CD4-positive, CD25-positive, alpha-beta regulatory T cell (primary cell): Measurements from ENCODE around the gene NHSL2. TPM values are rescaled to one million over a fixed set of nuclear protein-coding genes. Genes with fewer than 3 reads are reported as not detected.

Source experiments
- ATAC-seq, 2 donors: fragments of 150-1000 bp; cut with Tn5 transposase; one replicate each; pipeline ENCODE4 v1.10.0; 2021; ENCODE audit warnings: low read depth in 2 of 2, moderate number of reproducible peaks in 2 of 2, moderate library complexity in 1 of 2
- DNase-seq, 3 donors: peaks; one replicate each; pipeline versions ENCODE4 v3.0.0 to v3.0.0-alpha.2; 2012 to 2022; ENCODE audit warnings: mixed read lengths in 1 of 3
- H3K27ac ChIP-seq: one replicate; pipeline ENCODE4 v1.7.0; 2013; ENCODE audit warnings: mild to moderate bottlenecking, low read length; ENCODE audit not compliant: insufficient read depth, poor library complexity, severe bottlenecking
- H3K27me3 ChIP-seq: one replicate; pipeline ENCODE4 v1.7.0; 2013; ENCODE audit warnings: low read length; ENCODE audit not compliant: control insufficient read depth, insufficient read depth
- H3K36me3 ChIP-seq: one replicate; pipeline ENCODE4 v1.7.0; 2013; ENCODE audit warnings: mild to moderate bottlenecking, low read length, moderate library complexity; ENCODE audit not compliant: control insufficient read depth, insufficient read depth
- H3K4me1 ChIP-seq: 2 replicates; pipeline ENCODE4 v1.7.0; 2013; ENCODE audit warnings: mild to moderate bottlenecking, low read length; ENCODE audit not compliant: insufficient read depth, control insufficient read depth, poor library complexity, severe bottlenecking
- H3K4me3 ChIP-seq: one replicate; pipeline ENCODE4 v1.7.0; 2013; ENCODE audit warnings: low read depth, mild to moderate bottlenecking, low read length, moderate library complexity
- H3K9me3 ChIP-seq, 2 experiments: 1 replicate in 1 of 2; 2 replicates in 1 of 2; pipeline ENCODE4 v1.7.0; 2013; ENCODE audit warnings: low read length in 2 of 2, mild to moderate bottlenecking in 1 of 2, moderate library complexity in 1 of 2; ENCODE audit not compliant: control insufficient read depth in 2 of 2
- H3K27ac Mint-ChIP-seq, 3 donors: one replicate each; pipeline ENCODE4 v1.8.0; 2020 to 2022; ENCODE audit warnings: mild to moderate bottlenecking in 3 of 3, mixed read lengths in 3 of 3, moderate library complexity in 2 of 3
- H3K27me3 Mint-ChIP-seq: one replicate; pipeline ENCODE4 v1.8.0; 2022; ENCODE audit warnings: mild to moderate bottlenecking, mixed read lengths
- H3K36me3 Mint-ChIP-seq: one replicate; pipeline ENCODE4 v1.8.0; 2020; ENCODE audit warnings: mixed read lengths
- H3K4me1 Mint-ChIP-seq, 4 donors: one replicate each; pipeline ENCODE4 v1.8.0; 2020 to 2022; ENCODE audit warnings: mixed read lengths in 4 of 4, mild to moderate bottlenecking in 1 of 4
- H3K4me3 Mint-ChIP-seq, 4 donors: one replicate each; pipeline ENCODE4 v1.8.0; 2020 to 2022; ENCODE audit warnings: mild to moderate bottlenecking in 4 of 4, mixed read lengths in 4 of 4, moderate library complexity in 3 of 4
- H3K9me3 Mint-ChIP-seq, 7 donors: one replicate each; pipeline ENCODE4 v1.8.0; 2020 to 2022; ENCODE audit warnings: mixed read lengths in 7 of 7, mild to moderate bottlenecking in 3 of 7, moderate library complexity in 2 of 7
- polyA plus RNA-seq, 4 donors: library from polyadenylated mRNA; unstranded; fragments of 300-500 nt; fragmentation: Illumina TruSeq; gene quantifications; one replicate each; pipeline ENCODE4 v1.2.3, GENCODE V29; 2021
- total RNA-seq: library from RNA; stranded (reverse); gene quantifications from one replicate; pipeline ENCODE4 v1.2.3, GENCODE V29; 2022

The NHSL2 gene
- total and polyA plus RNA-seq, 5 donors from 2014 or later, result 1.5 to 6.7 (median 2.2) TPM

GRCh38 chrX:72048510-72049455, 138.1 kb downstream of the NHSL2 start:
- H3K4me3 ChIP-seq, result no peak overlapping the region
- ATAC-seq (no peak), DNase-seq (no peak)
- Mint-ChIP-seq H3K4me1 (peaks cover 0 to 23% (median 10%) of the 10 kb centered on the region in 4 donors), H3K4me3 (no peak overlapping the region), H3K27me3 (no peaks in the 10 kb centered on the region), H3K9me3 (peaks cover 0 to 4% (median 0%) of the 10 kb centered on the region in 7 donors), H3K36me3 (no peaks in the 10 kb centered on the region), H3K27ac (no peak overlapping the region)
- peaks cover 14% of the 10 kb centered on the region for H3K4me1 ChIP-seq
- H3K27ac ChIP-seq, result no peak overlapping the region
- H3K27me3 ChIP-seq, result no peaks in the 10 kb centered on the region
- H3K9me3 ChIP-seq, result no peaks in the 10 kb centered on the region
- no peaks in the 10 kb centered on the region for H3K36me3 ChIP-seq

- H3K27me3 ChIP-seq, result no peaks in the 10 kb centered on the region
- Mint-ChIP-seq H3K36me3 (no peaks in the 10 kb centered on the region), H3K27ac (no peak overlapping the region), H3K9me3 (peaks cover 0 to 4% (median 0%) of the 10 kb centered on the region in 7 donors), H3K4me1 (peaks cover 0 to 21% (median 10%) of the 10 kb centered on the region in 4 donors), H3K27me3 (peaks cover 5% of the 10 kb centered on the region), H3K4me3 (peak overlapping the region in 1 of 4 donors; percentile 58)
- DNase-seq, result no peak
- no peak overlapping the region for H3K27ac ChIP-seq
- peaks cover 14% of the 10 kb centered on the region for H3K4me1 ChIP-seq
- H3K4me3 ChIP-seq, result no peak overlapping the region
- no peaks in the 10 kb centered on the region for H3K36me3 ChIP-seq
- H3K9me3 ChIP-seq, result no peaks in the 10 kb centered on the region
- ATAC-seq, result no peak
These were observed 139.4 kb downstream of the NHSL2 start for GRCh38 chrX:72050011-72050410.

- Mint-ChIP-seq H3K4me3 (no peak overlapping the region), H3K27ac (no peak overlapping the region), H3K27me3 (peaks cover 5% of the 10 kb centered on the region), H3K36me3 (no peaks in the 10 kb centered on the region), H3K9me3 (peaks cover 0 to 4% (median 0%) of the 10 kb centered on the region in 7 donors), H3K4me1 (peaks cover 0 to 10% (median 3%) of the 10 kb centered on the region in 4 donors)
- Histone ChIP-seq H3K4me3 (no peak overlapping the region), H3K27ac (no peak overlapping the region), H3K27me3 (no peaks in the 10 kb centered on the region), H3K4me1 (peaks cover 2% of the 10 kb centered on the region), H3K36me3 (no peaks in the 10 kb centered on the region), H3K9me3 (no peaks in the 10 kb centered on the region)
- DNase-seq (no peak), ATAC-seq (no peak)
These were observed 140.9 kb downstream of the NHSL2 start for GRCh38 chrX:72051589-72051988.

- H3K4me3 ChIP-seq, result no peak overlapping the region
- Mint-ChIP-seq H3K27ac (no peak overlapping the region), H3K27me3 (peaks cover 5% of the 10 kb centered on the region), H3K4me1 (peaks cover 0 to 5% (median 3%) of the 10 kb centered on the region in 4 donors), H3K9me3 (peaks cover 0 to 3% (median 0%) of the 10 kb centered on the region in 7 donors), H3K4me3 (no peak overlapping the region), H3K36me3 (no peaks in the 10 kb centered on the region)
- DNase-seq (no peak), ATAC-seq (no peak)
- no peaks in the 10 kb centered on the region for H3K4me1 ChIP-seq
- H3K9me3 ChIP-seq, result no peaks in the 10 kb centered on the region
- no peaks in the 10 kb centered on the region for H3K27me3 ChIP-seq
- no peak overlapping the region for H3K27ac ChIP-seq
- no peaks in the 10 kb centered on the region for H3K36me3 ChIP-seq
These were observed 141.9 kb downstream of the NHSL2 start for GRCh38 chrX:72052415-72053090.

- no peak for DNase-seq
- Mint-ChIP-seq H3K27ac (no peak overlapping the region), H3K4me1 (peaks cover 0 to 7% (median 3%) of the 10 kb centered on the region in 4 donors), H3K36me3 (no peaks in the 10 kb centered on the region), H3K9me3 (peaks cover 0 to 2% (median 0%) of the 10 kb centered on the region in 7 donors), H3K27me3 (peaks cover 5% of the 10 kb centered on the region), H3K4me3 (no peak overlapping the region)
- Histone ChIP-seq H3K27me3 (no peaks in the 10 kb centered on the region), H3K4me1 (no peaks in the 10 kb centered on the region), H3K36me3 (no peaks in the 10 kb centered on the region), H3K27ac (no peak overlapping the region), H3K9me3 (no peaks in the 10 kb centered on the region), H3K4me3 (no peak overlapping the region)
- no peak for ATAC-seq
These were observed 142.9 kb downstream of the NHSL2 start for GRCh38 chrX:72053508-72053907.

GRCh38 chrX:72054779-72055489, 144.3 kb downstream of the NHSL2 start:
- H3K4me3 ChIP-seq, result no peak overlapping the region
- H3K4me1 ChIP-seq, result no peaks in the 10 kb centered on the region
- H3K36me3 ChIP-seq, result no peaks in the 10 kb centered on the region
- Mint-ChIP-seq H3K9me3 (peaks cover 0 to 2% (median 0%) of the 10 kb centered on the region in 7 donors), H3K4me3 (no peak overlapping the region), H3K36me3 (no peaks in the 10 kb centered on the region), H3K4me1 (peaks cover 0 to 7% (median 0%) of the 10 kb centered on the region in 4 donors), H3K27me3 (peaks cover 11% of the 10 kb centered on the region), H3K27ac (no peak overlapping the region)
- DNase-seq, result no peak
- no peaks in the 10 kb centered on the region for H3K9me3 ChIP-seq
- no peaks in the 10 kb centered on the region for H3K27me3 ChIP-seq
- H3K27ac ChIP-seq, result no peak overlapping the region
- no peak for ATAC-seq

- no peak for ATAC-seq
- peaks cover 0 to 7% (median 0%) of the 10 kb centered on the region in 4 donors for H3K4me1 Mint-ChIP-seq
- Histone ChIP-seq H3K27ac (no peak overlapping the region), H3K4me3 (no peak overlapping the region), H3K9me3 (no peaks in the 10 kb centered on the region), H3K4me1 (no peaks in the 10 kb centered on the region), H3K27me3 (no peaks in the 10 kb centered on the region), H3K36me3 (no peaks in the 10 kb centered on the region)
- H3K9me3 Mint-ChIP-seq, result peaks cover 0 to 2% (median 0%) of the 10 kb centered on the region in 7 donors
- no peak overlapping the region for H3K27ac Mint-ChIP-seq
- no peaks in the 10 kb centered on the region for H3K36me3 Mint-ChIP-seq
- H3K27me3 Mint-ChIP-seq, result peaks cover 11% of the 10 kb centered on the region
- H3K4me3 Mint-ChIP-seq, result no peak overlapping the region
- no peak for DNase-seq
These were observed 146.7 kb downstream of the NHSL2 start for GRCh38 chrX:72057331-72057730.
